Upper lobe of left lung (tissue), 6 donors: ENCODE measurements around the gene XXYLT1. TPM values are rescaled to one million over a fixed set of nuclear protein-coding genes. Genes with fewer than 3 reads are reported as not detected.

Experiments used
- ATAC-seq, 2 donors: fragments of 200-7000 bp; cut with Tn5 transposase; one replicate each; pipeline ENCODE4 v1.9.1; 2022; ENCODE audit warnings: mild to moderate bottlenecking in 2 of 2, moderate library complexity in 2 of 2; ENCODE audit not compliant: low FRiP score in 2 of 2
- DNase-seq, 2 donors: peaks; one replicate each; pipeline ENCODE4 v3.0.0-alpha.2; 2019 to 2020
- H3K27ac ChIP-seq, 4 donors: fragments of 200-600 bp; sonication (generic); one replicate each; pipeline ENCODE4 v1.5.1; 2016 to 2019
- H3K27me3 ChIP-seq, 4 donors: fragments of 200-600 bp; sonication (generic); one replicate each; pipeline ENCODE4 v1.5.1; 2017 to 2019
- H3K36me3 ChIP-seq, 4 donors: fragments of 200-600 bp; sonication (generic); one replicate each; pipeline ENCODE4 v1.5.1; 2016 to 2019
- H3K4me1 ChIP-seq, 4 donors: fragments of 200-600 bp; sonication (generic); one replicate each; pipeline ENCODE4 v1.5.1; 2018 to 2019
- H3K4me3 ChIP-seq, 4 donors: fragments of 200-600 bp; sonication (generic); one replicate each; pipeline ENCODE4 v1.5.1; 2017 to 2019; ENCODE audit warnings: mild to moderate bottlenecking in 2 of 4, moderate library complexity in 1 of 4
- H3K9me3 ChIP-seq, 4 donors: fragments of 200-600 bp; sonication (generic); one replicate each; pipeline ENCODE4 v1.5.1; 2018 to 2019
- CTCF ChIP-seq, 6 experiments: fragments of 450-650 bp in 4 of 6; fragments of 200-600 bp in 2 of 6; sonication (generic) in 2 of 6; IDR thresholded peaks; one replicate each; pipeline ENCODE4 v1.5.1; 2016 to 2019; ENCODE audit warnings: antibody characterized with exemption in 6 of 6
- EP300 ChIP-seq, 4 donors: sonication (generic); formaldehyde crosslinking; IDR thresholded peaks; one replicate each; pipeline ENCODE4 v1.5.1; 2017; ENCODE audit warnings: antibody characterized with exemption in 4 of 4, control low read depth in 2 of 4
- POLR2A ChIP-seq, 4 donors: fragments of 450-650 bp; IDR thresholded peaks; one replicate each; pipeline ENCODE4 v1.5.1; 2016 to 2017; ENCODE audit warnings: antibody characterized with exemption in 4 of 4, mild to moderate bottlenecking in 2 of 4
- POLR2AphosphoS5 ChIP-seq, 2 donors: sonication (generic); formaldehyde crosslinking; IDR thresholded peaks; one replicate each; pipeline ENCODE4 v1.5.1; 2017; ENCODE audit warnings: antibody characterized with exemption in 2 of 2
- WGBS, 2 donors: methylation state at CpG; one replicate each; pipeline ENCODE4 v1.1.5; 2017 to 2018; 5-methylcytosine and 5-hydroxymethylcytosine counted together
- total RNA-seq, 6 donors: library from RNA; depleted of rRNA in 4 of 6; stranded (reverse); fragments of >200 nt in 4 of 6; gene quantifications; one replicate each; pipeline versions ENCODE4 v1.1.0 to v1.2.1, GENCODE V29; 2016 to 2021
- donor health status: DM: no; HTN: no; CAD: no; lungs with moderate emphysema.
- donor health status: DM: no; HTN: yes; CAD: no; lungs with severe emphysema.

XXYLT1 gene
- total RNA-seq, 6 donors from 2014 or later: 6.3 to 9.6 (median 8.6) TPM

DNA sequence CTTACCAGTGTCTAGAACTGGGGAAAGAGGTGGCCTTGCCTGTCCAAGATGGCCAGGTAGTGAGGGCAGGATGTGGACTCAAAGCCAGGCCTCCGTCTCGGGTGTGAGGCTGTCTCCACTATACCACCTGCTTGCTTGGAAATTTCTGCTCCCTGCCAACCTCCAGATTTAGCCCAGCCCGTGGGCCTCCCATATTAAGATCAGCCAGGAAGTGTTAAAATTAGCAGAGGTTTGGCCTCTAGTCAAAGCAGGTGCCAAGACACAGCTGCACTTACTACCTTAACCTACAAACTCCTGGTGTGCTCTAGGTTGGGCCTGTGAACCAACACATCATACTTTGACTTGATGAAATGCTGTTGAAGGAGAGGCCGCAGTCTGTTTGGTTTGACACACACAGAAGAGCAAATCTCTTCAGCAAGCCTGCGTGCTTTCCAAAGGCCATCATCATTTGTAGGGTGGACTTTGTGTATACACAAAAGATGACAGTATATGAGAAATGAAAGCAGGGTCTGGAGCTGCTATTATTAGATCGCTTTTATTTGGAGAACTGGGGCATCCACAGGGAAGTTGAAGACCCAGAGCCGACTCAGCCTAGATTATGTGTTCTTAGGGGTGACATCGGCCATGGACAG is 206.5 kb downstream of the XXYLT1 start:
- DNase-seq (no peak), ATAC-seq (no peak)
- 47 to 54% methylated on average over 8 of the region's 8 CpGs for WGBS, 2 donors
- Histone ChIP-seq H3K27me3 (no peaks in the 10 kb centered on the region), H3K27ac (no peak overlapping the region), H3K4me1 (peaks cover 0 to 2% (median 0%) of the 10 kb centered on the region in 4 donors), H3K9me3 (no peaks in the 10 kb centered on the region), H3K4me3 (no peak overlapping the region), H3K36me3 (peaks cover 0 to 7% (median 3%) of the 10 kb centered on the region in 4 donors)
- TF ChIP-seq POLR2A (IDR thresholded peaks at IDR 0.05) (no peak), POLR2AphosphoS5 (IDR thresholded peaks at IDR 0.05) (no peak), CTCF (IDR thresholded peaks at IDR 0.05) (no peak), EP300 (IDR thresholded peaks at IDR 0.05) (no peak)

DNA sequence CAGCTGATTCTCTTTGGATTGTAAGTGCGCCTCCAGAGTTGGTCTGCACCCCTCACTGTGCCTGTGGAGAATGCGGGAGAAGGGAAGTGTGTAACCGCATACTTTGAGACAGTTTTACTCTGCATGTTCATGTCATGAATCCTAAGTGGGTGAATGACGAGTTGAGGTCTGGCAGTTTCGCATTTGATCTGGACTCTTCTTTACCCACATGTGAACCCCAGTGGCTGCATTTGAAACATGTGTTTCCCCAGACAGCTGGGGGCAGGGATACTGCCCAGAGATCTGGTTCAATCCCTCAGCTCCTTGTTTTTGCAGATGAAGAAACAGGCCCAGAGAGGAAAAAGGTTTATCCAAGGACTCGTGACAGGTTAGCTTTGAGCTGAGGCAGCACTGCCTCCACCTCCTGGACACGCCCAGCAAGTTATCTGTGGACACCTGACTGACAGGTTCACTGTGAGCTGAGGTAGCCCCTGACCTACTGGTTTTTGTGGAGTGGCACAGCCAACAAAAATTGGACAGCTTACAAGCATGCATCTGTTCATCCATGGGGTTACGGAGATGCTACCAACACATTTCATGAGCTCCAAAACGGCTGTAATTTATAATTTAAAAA is 207.3 kb downstream of the XXYLT1 start:
- Histone ChIP-seq H3K27ac (no peak overlapping the region), H3K36me3 (peaks cover 0 to under 1% (median 0%) of the 10 kb centered on the region in 4 donors), H3K27me3 (no peaks in the 10 kb centered on the region), H3K4me3 (no peak overlapping the region), H3K9me3 (no peaks in the 10 kb centered on the region), H3K4me1 (peaks cover 0 to 8% (median 4%) of the 10 kb centered on the region in 4 donors)
- DNase-seq: no peak
- 82 to 85% methylated on average over 9 of the region's 9 CpGs for WGBS, 2 donors
- no peak for ATAC-seq
- no peak for TF ChIP-seq EP300 (IDR thresholded peaks at IDR 0.05)
- TF ChIP-seq POLR2A (IDR thresholded peaks at IDR 0.05): no peak
- no peak for TF ChIP-seq POLR2AphosphoS5 (IDR thresholded peaks at IDR 0.05)
- no peak for TF ChIP-seq CTCF (IDR thresholded peaks at IDR 0.05)

- no peak for DNase-seq
These were observed 208.0 kb downstream of the XXYLT1 start for GRCh38 chr3:195062866-195063540.

More at GRCh38 chr3:195062866-195063540, 208.0 kb downstream of the XXYLT1 start:
- Histone ChIP-seq H3K4me3 (no peak overlapping the region), H3K4me1 (peaks cover 0 to 12% (median 7%) of the 10 kb centered on the region in 4 donors), H3K36me3 (no peaks in the 10 kb centered on the region), H3K27me3 (no peaks in the 10 kb centered on the region), H3K9me3 (no peaks in the 10 kb centered on the region), H3K27ac (no peak overlapping the region)
- 88 to 92% methylated on average over 19 to 20 of the region's 20 CpGs for WGBS, 2 donors
- TF ChIP-seq EP300 (IDR thresholded peaks at IDR 0.05): no peak
- no peak for TF ChIP-seq POLR2A (IDR thresholded peaks at IDR 0.05)
- no peak for TF ChIP-seq POLR2AphosphoS5 (IDR thresholded peaks at IDR 0.05)
- TF ChIP-seq CTCF (IDR thresholded peaks at IDR 0.05): no peak
- no peak for ATAC-seq
